Measurements from ENCODE around the gene SLC22A6. TPM values are rescaled to one million over a fixed set of nuclear protein-coding genes. Genes with fewer than 3 reads are reported as not detected.

SLC22A6 gene
- total RNA-seq, 2 donors from 2014 or later = not detected

DNA sequence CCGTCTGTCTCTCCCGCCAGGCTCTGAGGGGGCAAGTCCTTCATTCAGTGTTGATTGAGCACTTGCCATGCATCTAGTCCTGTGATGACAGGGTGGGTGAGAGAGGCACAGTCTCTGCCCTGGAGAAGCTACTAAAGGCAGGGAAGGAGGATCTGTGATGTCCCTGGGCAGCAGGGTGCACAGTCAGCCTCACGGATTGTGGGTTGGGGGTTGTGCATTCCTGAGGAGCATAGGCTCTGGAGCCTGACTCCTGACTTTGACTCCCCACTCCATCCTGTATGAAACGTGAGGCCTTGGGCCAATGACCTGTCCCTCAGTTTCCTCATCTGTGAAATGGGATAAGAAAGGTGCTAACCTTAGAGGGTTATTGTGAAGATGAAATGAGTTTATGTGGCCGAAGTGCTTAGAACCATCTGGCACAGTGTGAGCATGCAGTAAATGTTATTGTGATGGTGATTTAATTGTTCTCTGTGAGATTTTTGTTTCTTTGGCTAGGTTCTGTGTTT, 26.2 kb upstream of the SLC22A6 start:
- Histone ChIP-seq H3K27ac (ENCODE audit: low read depth, low read length) (no peak overlapping the region), H3K36me3 (ENCODE audit: control insufficient read depth, insufficient read depth, low read length) (no peaks in the 10 kb centered on the region), H3K27me3 (ENCODE audit: control insufficient read depth, insufficient read depth, low read length, poor library complexity, severe bottlenecking) (no peaks in the 10 kb centered on the region), H3K9me3 (ENCODE audit: control insufficient read depth, low read length) (no peaks in the 10 kb centered on the region), H3K4me3 (ENCODE audit: low read length) (no peak overlapping the region), H3K9ac (ENCODE audit: extremely low read depth, low read length, poor library complexity, severe bottlenecking) (no peak overlapping the region), H3K4me1 (ENCODE audit: control insufficient read depth, insufficient read depth, low read length) (peaks cover 8% of the 10 kb centered on the region)
- TF ChIP-seq, protein P1, sequence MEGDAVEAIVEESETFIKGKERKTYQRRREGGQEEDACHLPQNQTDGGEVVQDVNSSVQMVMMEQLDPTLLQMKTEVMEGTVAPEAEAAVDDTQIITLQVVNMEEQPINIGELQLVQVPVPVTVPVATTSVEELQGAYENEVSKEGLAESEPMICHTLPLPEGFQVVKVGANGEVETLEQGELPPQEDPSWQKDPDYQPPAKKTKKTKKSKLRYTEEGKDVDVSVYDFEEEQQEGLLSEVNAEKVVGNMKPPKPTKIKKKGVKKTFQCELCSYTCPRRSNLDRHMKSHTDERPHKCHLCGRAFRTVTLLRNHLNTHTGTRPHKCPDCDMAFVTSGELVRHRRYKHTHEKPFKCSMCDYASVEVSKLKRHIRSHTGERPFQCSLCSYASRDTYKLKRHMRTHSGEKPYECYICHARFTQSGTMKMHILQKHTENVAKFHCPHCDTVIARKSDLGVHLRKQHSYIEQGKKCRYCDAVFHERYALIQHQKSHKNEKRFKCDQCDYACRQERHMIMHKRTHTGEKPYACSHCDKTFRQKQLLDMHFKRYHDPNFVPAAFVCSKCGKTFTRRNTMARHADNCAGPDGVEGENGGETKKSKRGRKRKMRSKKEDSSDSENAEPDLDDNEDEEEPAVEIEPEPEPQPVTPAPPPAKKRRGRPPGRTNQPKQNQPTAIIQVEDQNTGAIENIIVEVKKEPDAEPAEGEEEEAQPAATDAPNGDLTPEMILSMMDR (conservative IDR thresholded peaks at IDR 0.05) = no peak
- WGBS, 2 experiments (ENCODE audit: insufficient coverage in 1 of 2, insufficient read length in 1 of 2) = 77 to 82% methylated on average over 3 to 5 of the region's 5 CpGs
- no peaks in the 10 kb centered on the region for H3K9me3 Mint-ChIP-seq
- H3K27me3 Mint-ChIP-seq (ENCODE audit: insufficient read depth) = peaks cover 5% of the 10 kb centered on the region
- DNase-seq = no peak
- no peaks in the 10 kb centered on the region for H3K36me3 Mint-ChIP-seq (ENCODE audit: low read depth)
- no peak overlapping the region for H3K4me3 Mint-ChIP-seq
- no peak overlapping the region for H3K27ac Mint-ChIP-seq
- peaks cover 30% of the 10 kb centered on the region for H3K4me1 Mint-ChIP-seq

DNA sequence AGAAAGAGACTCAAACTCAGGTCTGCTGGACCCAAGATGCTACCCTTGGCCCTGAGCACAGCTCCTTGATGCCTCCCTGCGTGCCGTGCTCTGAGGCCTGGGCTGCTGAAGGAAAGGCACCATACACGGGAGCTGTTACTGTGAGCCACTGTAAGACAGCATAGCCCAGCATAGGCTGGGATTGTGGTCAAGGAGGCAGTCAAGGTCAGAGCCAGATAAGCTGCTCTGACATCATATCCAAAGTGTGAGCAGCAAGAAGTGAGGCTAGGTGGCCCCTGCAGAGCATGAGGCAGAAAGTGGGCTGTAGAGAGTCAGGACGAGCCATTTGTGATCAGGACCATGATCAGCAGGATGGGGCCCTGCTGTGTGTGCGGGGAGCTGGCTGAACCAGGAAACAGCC, 23.2 kb upstream of the SLC22A6 start:
- WGBS, 2 experiments (ENCODE audit: insufficient coverage in 1 of 2, insufficient read length in 1 of 2) = 89 to 90% methylated on average over 5 of the region's 5 CpGs
- no peak overlapping the region for H3K27ac ChIP-seq (ENCODE audit: low read depth, low read length)

DNA sequence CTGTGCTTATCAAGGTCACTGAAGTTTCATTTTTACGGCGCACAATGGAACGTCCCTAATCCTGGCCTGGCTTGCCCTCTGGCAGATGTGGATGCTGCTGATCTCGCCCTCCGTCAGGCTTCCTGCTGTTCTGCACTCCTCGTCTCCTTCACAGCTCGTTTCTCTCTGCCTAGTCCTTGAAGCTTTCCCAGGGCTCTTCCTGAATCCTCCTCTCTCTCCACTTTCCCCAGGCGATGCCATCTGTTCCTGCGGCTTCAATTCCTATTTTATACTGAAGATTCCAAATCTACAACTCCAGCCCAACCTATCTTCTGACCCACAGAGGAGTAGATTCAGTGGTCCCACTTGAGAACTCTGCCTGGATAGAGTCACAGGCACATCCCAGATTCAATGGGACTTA, 16.7 kb upstream of the SLC22A6 start:
- no peaks in the 10 kb centered on the region for H3K9me3 Mint-ChIP-seq
- H3K4me1 Mint-ChIP-seq = no peaks in the 10 kb centered on the region
- TF ChIP-seq, protein P1 (conservative IDR thresholded peaks at IDR 0.05) = no peak
- H3K27me3 Mint-ChIP-seq (ENCODE audit: insufficient read depth) = peaks cover 5% of the 10 kb centered on the region
- WGBS, 2 experiments (ENCODE audit: insufficient coverage in 1 of 2, insufficient read length in 1 of 2) = 72 to 84% methylated on average over 7 to 9 of the region's 9 CpGs
- H3K36me3 ChIP-seq (ENCODE audit: control insufficient read depth, insufficient read depth, low read length) = no peaks in the 10 kb centered on the region
- H3K27ac ChIP-seq (ENCODE audit: low read depth, low read length) = no peak overlapping the region
- no peaks in the 10 kb centered on the region for H3K9me3 ChIP-seq (ENCODE audit: control insufficient read depth, low read length)
- H3K27ac Mint-ChIP-seq = no peak overlapping the region
- H3K36me3 Mint-ChIP-seq (ENCODE audit: low read depth) = no peaks in the 10 kb centered on the region
- no peak overlapping the region for H3K4me3 Mint-ChIP-seq
- no peak for DNase-seq
- H3K4me1 ChIP-seq (ENCODE audit: control insufficient read depth, insufficient read depth, low read length) = no peaks in the 10 kb centered on the region
- no peaks in the 10 kb centered on the region for H3K27me3 ChIP-seq (ENCODE audit: control insufficient read depth, insufficient read depth, low read length, poor library complexity, severe bottlenecking)
- no peak overlapping the region for H3K4me3 ChIP-seq (ENCODE audit: low read length)
- H3K9ac ChIP-seq (ENCODE audit: extremely low read depth, low read length, poor library complexity, severe bottlenecking) = no peak overlapping the region

More for the DNA sequence above, 23.2 kb upstream of the SLC22A6 start:
- TF ChIP-seq, protein P1 (conservative IDR thresholded peaks at IDR 0.05) = no peak
- Histone ChIP-seq H3K4me1 (ENCODE audit: control insufficient read depth, insufficient read depth, low read length) (no peaks in the 10 kb centered on the region), H3K36me3 (ENCODE audit: control insufficient read depth, insufficient read depth, low read length) (no peaks in the 10 kb centered on the region), H3K4me3 (ENCODE audit: low read length) (no peak overlapping the region), H3K9ac (ENCODE audit: extremely low read depth, low read length, poor library complexity, severe bottlenecking) (no peak overlapping the region), H3K27me3 (ENCODE audit: control insufficient read depth, insufficient read depth, low read length, poor library complexity, severe bottlenecking) (no peaks in the 10 kb centered on the region), H3K9me3 (ENCODE audit: control insufficient read depth, low read length) (no peaks in the 10 kb centered on the region)
- no peak overlapping the region for H3K4me3 Mint-ChIP-seq
- no peaks in the 10 kb centered on the region for H3K9me3 Mint-ChIP-seq
- peaks cover 12% of the 10 kb centered on the region for H3K4me1 Mint-ChIP-seq
- DNase-seq = no peak
- no peak overlapping the region for H3K27ac Mint-ChIP-seq
- H3K36me3 Mint-ChIP-seq (ENCODE audit: low read depth) = no peaks in the 10 kb centered on the region
- peaks cover 7% of the 10 kb centered on the region for H3K27me3 Mint-ChIP-seq (ENCODE audit: insufficient read depth)
